LNCaP clone FGC (cell line): ENCODE results near the gene SPDYC.

Experiments
- DNase-seq: peaks from one replicate; pipeline ENCODE4 v3.0.0-alpha.2; 2011; ENCODE audit warnings: low read depth
- H3K4me3 ChIP-seq: 2 replicates; pipeline ENCODE4 v1.5.1; 2011; ENCODE audit warnings: mild to moderate bottlenecking, low read depth, low read length, control low read depth
- CTCF ChIP-seq: IDR thresholded peaks from 2 replicates; pipeline ENCODE4 v1.5.1; 2012; ENCODE audit warnings: mild to moderate bottlenecking; ENCODE audit not compliant: control insufficient read depth, insufficient read depth; ENCODE audit errors: extremely low read depth

Gene SPDYC

GRCh38 chr11:65216830-65217229 lies 46.8 kb downstream of the SPDYC start:
- H3K4me3 ChIP-seq: no peak overlapping the region
- DNase-seq: no peak
- no peak for TF ChIP-seq CTCF

GRCh38 chr11:65217441-65218423 lies 47.7 kb downstream of the SPDYC start:
- DNase-seq: no peak
- TF ChIP-seq CTCF: no peak
- H3K4me3 ChIP-seq: no peak overlapping the region

- no peak overlapping the region for H3K4me3 ChIP-seq
- no peak for TF ChIP-seq CTCF
- no peak for DNase-seq
These were observed 48.4 kb downstream of the SPDYC start for GRCh38 chr11:65218446-65218845.

- TF ChIP-seq CTCF: no peak
- H3K4me3 ChIP-seq: no peak overlapping the region
- peak; percentile 11 for DNase-seq
These were observed 49.8 kb downstream of the SPDYC start for GRCh38 chr11:65219930-65220213.

DNA sequence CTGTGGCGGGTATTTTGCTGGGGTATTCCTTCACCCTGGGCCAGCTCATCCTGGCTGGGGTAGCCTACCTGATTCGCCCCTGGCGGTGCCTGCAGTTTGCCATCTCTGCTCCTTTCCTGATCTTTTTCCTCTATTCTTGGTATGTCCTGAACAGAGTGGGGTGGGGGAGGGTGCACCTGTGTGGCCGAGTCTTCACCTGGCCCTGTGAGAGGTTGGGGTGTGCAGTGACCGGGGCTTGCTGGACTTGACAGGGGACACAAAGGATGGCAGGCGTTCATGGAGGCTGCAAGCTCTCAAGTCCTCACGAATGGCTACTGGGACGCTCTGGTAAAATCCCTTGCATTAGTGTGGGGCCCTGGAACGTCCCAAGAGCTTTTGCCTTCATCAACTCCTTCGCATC lies 51.0 kb downstream of the SPDYC start:
- H3K4me3 ChIP-seq: no peak overlapping the region
- TF ChIP-seq CTCF: no peak
- no peak for DNase-seq
